Kidney capillary endothelial cell (primary cell): Measurements from ENCODE around the gene HNRNPUL2.
A peak's percentile ranks its signal among the peaks of the same experiment; 100 is the strongest.
"Not testable (repeated sequence)": the region's sequence is repeated elsewhere in the genome, so short reads cannot be mapped to it uniquely, and the experiment has no call there.

Source experiments
- DNase-seq: peaks from one replicate; pipeline ENCODE4 v3.0.0-alpha.2; 2018; ENCODE audit warnings: low spot score

HNRNPUL2 gene

DNA sequence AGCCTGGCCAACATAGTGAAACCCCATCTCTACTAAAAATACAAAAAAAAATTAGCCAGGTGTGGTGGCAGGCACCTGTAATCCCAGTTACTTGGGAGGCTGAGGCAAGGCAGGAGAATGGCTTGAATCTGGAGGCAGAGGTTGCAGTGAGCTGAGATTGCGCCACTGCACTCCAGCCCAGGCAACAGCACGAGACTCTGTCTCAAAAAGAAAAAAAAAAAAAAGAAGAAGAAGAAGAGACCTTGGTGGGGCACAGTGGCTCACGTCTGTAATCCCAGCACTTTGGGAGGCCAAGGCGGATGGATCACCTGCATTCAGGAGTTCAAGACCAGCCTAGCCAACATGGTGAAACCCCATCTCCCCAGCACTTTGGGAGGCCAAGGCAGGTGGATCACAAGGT is 23.3 kb downstream of the HNRNPUL2 start:
- not testable (repeated sequence) for DNase-seq

DNA sequence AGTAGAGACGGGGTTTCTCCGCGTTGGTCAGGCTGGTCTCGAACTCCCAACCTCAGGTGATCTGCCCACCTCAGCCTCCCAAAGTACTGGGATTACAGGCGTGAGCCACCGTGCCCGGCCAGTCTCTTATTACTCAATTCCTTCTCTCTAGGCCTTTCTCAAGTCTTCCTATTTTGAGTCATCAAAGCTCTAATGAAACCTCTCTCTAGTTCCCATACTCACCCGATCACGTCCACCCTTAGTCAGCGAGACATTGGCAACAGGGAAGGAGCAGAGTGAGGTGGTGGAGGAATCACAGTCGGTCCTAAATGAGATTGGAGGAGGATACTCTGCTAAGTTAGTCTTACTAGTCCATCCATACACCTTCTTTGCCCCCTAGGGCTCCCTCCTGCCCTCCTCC is 25.0 kb downstream of the HNRNPUL2 start:
- DNase-seq = no peak

DNA sequence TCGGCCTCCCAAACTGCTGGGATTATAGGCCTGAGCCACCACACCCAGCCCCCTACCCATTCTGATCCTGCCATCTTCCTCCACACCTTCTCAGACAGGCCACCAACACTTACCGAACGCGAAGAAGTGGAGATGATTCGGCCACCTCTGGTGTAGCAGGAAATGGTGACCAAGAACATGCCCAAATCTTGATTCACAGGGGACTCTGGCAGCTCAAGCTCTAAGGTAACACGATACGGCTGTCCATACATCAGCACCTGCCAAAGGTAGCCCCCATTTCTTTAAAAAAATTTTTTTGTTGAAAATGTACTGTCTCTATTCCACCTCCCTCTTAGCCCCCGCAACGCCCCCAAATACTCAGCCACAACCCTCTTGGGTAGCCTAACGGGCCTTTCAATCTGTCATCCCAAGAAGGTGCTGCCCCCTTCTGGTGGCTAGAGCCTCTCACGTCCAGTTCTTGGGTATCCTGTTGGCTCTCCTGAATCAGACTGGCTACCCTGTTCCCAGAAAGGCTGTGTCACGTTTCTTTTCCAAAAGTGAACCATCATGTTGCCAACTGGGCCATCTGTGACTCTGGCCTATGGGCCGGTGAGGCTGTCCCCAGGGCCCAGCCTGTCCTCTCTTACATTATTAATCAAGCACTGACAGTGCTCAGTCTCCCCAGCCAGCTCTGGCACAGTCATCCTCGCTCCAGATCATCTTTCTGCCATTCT is 32.6 kb downstream of the HNRNPUL2 start:
- peak; percentile 67 for DNase-seq

DNA sequence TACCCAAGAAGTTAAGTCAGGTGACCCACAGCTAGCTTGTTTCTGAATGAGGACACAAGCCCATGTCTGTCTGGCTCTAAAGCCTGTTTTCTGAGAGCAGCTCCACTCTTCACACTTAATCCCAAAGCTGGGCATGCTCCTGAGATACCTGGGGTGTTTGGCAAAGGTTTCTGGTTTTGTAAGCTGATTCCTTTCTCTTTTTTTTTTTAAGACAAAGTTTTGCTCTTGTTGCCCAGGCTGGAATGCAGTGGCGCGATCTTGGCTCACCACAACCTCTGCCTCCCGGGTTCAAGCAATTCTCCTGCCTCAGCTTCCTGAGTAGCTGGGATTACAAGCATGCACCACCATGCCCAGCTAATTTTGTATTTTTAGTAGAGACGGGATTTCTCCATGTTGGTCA is 33.6 kb downstream of the HNRNPUL2 start:
- DNase-seq = not testable (repeated sequence)

DNA sequence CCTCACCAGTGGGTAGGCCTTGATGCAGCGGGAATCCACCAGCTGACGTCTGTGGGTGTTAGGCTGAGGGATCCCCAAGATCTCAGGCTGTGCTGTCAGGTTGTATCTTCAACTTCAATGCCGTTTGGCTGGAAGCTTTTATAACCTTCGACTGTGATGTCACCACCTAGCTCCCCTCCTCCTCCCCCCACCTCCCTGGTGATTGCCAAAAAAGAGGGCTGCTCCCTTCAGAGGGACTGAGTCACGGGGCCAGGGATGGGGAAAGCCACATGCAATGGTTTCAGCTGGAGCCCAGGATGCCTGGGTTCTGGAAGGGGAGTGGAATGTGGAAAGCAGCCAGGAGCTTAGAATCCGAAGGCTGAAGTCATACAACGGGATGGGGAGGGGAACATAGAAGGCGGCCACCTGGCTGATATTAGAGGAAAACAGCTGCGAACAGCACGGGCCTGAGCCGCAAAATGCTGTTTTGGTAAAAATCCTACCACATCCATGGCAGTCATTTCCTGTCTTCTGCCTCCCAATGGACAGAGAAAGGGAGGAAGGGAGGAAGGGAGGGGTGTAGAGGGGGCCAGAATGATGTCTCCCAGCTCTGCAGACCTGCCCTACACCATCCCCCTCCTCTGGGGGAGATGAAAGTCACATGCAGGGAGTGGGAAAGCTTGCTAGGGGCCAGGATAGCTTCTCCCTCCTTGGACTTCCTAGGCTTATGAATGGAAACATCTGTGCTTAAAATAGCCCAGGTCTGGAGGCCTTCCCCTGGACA is 37.7 kb downstream of the HNRNPUL2 start, which contains the start of gene LRRN4CL:
TSS of gene LRRN4CL (minus strand) at position 110 of the 763 bp plus-strand sequence. CDS start 1,022 bp downstream, outside the sequence.
- DNase-seq = no peak

DNA sequence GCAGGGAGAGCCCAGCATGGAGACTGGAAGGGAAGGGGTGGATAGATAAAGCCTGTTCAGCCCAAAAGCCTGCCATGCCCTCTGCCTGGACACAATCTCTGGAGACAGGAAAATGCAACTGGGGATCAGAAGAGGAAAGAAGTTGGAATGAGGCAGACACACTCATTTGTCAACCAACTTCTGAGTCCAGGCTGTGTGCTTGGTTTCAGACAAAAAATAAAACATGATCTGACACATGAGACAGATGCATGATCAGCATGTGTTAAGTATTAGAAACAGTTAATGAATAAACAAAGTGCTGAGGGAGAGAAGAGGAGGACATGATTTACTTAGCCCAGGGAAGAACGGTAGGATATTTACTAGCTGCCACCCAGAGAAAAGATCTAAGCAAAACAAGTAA is 38.8 kb downstream of the HNRNPUL2 start:
- no peak for DNase-seq

DNA sequence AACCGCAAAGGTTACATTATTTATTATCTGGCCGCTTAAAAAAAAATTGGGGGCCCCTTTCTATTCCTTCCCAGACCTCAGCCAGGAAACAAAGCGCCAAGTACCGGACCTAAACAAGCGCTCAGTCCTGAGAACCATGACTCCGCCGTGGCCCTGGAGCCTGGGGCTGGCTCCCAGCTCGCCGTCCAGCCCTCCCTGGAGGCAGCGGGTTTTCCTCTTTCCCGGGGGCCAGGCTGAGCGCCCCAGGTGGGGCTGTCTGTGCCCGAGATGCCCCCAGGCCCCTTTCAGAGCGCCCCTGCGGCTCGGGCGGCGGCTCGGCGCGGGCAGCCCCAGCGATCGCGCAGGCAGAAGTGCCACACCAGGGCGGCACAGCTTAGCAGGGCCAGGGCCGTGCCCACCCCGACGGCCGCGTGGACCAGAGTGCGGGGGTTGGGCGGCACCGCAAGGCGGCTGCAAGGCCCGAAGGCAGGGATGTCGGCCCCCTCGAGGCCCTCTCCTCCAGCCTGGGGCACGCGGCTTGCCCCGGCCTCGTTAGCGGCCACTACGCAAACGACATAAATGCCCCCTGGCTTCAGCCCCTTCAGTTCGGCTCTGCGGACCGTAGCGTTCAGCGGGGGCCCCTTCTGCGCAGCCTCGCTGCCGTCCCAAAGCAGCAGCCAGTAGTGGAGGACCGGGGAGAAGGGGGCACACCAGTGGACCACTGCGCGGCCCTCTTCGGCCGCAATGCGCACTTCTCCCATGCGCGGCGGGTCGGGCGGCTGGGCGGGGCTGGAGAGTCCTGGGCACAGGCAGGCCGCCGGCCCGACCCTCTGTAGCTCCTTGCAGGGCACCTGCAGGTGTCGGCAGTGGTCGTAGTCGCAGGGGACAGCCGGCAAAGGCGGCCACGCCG is 39.5 kb downstream of the HNRNPUL2 start:
- DNase-seq = no peak

DNA sequence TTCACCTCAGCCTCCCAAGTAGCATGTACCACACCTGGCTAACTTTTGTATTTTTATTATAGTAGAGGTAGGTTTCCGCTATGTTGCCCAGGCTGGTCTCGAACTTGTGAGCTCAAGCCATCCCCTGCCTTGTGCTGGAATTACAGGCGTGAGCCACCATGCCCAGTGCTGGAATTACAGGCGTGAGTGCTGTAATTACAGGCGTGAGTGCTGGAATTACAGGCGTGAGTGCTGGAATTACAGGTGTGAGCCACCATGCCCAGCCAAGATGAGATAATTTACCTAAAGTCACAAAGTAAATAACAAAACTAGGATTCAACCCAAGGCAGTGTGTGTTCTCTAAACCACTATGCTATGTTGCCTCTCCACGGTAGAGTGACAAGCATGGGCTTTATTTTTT is 44.7 kb downstream of the HNRNPUL2 start:
- no peak for DNase-seq

DNA sequence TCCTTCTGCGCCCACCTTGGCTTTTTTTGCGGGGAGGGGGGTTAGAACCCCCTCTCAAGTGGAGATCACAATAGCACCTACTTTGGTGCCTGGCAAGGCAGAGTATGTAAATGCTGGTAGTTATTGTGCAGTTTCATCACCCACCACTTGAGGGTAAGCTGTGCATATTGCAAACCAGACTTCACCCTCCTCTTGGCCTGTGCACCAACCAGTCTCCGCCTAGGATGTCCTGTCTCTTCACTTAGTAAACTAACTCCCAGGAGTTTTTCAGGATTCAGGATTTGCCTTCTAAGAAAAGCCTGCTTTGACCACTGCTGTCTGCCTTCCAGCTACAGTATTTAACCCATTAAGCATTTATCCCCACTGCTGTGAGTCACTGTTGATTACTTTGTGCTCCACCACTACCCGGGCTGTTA is 46.4 kb downstream of the HNRNPUL2 start:
- DNase-seq = peak; percentile 54

DNA sequence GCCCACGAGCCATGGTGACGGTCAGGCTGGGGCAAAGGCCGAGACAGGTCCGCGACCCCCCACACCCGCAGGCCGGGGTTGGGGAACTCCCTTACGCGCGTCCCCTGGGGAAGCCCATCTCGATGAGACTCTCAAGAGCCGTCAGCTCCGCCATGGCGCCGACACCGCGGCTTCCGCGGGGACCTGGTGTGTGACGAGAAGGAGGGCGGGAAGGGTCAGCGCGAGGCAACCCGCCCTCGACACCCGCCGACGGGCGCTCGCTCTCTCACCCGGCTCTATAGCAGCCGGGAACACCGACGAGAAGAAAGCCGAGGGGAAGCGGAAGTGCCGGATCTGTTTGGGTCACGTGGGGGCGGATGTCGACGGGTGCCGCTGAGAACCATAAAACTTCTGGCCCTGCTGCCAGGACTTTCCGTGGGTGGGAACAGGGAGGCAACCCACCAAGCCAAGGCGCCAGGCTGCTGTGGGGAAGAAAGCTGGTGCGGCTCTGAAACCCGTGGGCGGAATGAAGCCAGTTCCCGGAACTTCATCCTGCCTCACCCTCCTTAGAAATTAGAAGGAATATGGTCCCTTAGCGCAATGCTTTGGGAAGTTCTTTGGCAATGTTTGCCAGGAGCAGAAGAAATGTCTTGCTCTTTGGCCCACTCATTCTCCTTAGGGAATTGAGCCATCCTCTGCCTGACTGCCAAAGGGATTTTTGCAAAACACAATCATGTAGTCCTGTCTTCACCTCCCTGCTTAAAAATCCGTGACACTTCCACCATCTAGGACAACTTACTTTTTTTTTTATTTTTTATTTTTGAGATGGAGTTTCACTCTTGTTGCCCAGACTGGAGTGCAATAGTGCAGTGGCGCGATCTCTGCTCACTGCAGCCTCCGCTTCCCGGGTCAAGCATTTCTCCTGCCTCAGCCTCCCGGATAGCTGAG is 48.2 kb downstream of the HNRNPUL2 start, which contains the start of gene UBXN1:
TSS of gene UBXN1 (minus strand) at position 304 of the 927 bp plus-strand sequence. CDS start at position 154, 150 bp downstream.
- DNase-seq = peak; percentile 86

DNA sequence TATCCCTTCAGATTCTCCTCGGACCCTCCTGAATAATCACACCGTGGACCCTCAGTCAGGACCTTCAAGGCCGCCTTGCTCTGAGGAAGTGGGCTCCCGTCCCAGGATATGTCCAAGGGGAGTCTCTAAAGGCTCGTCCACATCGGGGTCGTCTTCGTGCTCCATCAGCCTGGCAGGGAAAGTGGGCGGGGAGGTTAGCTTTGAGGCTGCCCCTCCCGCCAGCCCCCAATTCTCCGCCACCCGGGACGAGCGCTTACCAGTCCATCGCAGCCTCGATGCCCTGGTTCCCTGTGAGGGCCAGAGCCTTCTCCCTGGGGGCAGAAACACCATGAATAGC is 48.9 kb downstream of the HNRNPUL2 start:
- DNase-seq = no peak

DNA sequence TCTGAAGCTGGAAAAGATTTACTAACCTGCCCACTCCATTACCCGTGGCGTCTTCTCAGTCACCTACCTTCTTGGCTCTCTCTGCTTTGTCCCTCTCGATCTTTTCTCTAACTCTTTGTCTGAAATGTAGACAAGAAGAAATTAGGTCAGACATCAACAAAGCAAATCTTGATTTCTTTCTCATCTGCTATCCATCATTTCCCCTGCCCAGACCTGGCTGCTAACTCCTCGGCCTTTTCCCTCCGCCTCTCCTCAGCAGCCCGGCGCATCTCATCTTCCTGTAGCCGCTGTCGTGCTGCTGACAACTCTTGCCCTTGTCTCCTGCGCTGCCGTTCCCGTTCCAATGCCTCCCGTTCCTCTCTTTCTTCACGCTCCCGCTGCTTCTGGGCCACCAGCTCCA is 49.5 kb downstream of the HNRNPUL2 start:
- no peak for DNase-seq

DNA sequence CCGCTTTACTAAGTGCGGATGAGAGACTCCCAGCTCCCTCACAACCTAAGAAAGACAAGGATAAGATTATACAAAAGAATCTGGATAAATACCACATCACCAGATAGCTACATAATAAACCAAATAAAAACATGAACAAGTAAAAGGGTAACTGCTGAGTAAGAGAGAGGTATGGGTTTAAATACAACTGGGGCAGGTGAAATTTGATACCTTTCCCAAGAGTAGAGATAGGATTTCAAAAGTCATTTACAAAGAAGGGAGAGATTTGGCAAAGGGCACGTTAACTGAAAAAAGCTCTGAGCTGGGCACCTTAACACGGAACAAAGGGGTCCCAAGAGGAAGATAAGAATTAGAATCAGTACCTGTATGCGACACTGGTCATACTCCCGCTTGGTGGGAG is 50.1 kb downstream of the HNRNPUL2 start:
- DNase-seq = no peak

DNA sequence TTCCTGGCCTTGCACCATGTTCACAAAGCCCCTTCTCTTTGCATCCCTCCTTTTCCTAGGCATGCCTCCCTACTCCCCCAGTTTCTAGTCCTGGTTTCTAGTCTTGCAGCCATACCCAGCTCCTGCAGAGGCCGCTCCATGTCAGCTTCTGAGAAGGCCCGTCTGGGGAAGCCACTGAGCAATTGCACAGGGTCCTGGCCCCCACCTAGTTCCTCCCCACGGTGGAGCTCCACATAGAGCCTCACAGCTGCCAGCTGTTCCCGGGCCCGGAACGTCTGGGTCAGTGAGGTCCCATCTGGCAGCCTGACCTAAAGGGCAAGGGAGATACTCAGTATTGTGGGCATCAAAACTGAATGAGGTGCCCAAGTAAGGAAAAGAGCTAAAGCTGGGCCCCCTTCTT is 50.6 kb downstream of the HNRNPUL2 start:
- no peak for DNase-seq

DNA sequence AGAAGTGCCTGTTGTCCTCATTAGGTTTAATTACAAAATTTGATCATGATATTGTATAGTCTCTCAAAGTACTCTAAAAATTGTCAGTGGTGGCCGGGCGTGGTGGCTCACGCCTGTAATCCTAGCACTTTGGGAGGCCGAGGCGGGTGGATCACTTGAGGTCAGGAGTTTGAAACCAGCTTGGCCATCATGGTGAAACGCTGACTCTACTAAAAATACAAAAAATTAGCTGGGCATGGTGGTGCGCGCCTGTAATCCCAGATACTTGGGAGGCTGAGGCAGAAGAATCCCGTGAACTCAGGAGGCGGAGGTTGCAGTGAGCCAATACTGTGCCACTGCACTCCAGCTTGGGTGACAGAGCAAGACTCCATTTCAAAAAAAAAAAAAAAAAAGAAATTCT is 51.8 kb downstream of the HNRNPUL2 start:
- not testable (repeated sequence) for DNase-seq

DNA sequence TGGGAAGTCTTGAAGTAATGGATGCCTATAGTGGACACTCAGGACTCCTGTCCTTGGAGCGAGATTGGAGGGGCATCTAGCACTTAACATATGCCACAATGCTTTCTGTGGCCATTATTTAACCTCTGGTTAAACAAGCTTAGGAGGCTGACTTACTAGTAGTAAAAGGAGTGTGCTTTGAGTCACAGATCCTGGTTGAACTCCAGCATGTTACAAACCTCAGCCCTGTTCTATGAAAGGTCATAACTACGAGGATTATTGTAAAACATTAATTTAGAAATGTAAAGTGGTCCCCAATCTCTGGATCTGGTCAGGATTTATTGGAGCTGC is 54.1 kb downstream of the HNRNPUL2 start:
- DNase-seq = no peak

DNA sequence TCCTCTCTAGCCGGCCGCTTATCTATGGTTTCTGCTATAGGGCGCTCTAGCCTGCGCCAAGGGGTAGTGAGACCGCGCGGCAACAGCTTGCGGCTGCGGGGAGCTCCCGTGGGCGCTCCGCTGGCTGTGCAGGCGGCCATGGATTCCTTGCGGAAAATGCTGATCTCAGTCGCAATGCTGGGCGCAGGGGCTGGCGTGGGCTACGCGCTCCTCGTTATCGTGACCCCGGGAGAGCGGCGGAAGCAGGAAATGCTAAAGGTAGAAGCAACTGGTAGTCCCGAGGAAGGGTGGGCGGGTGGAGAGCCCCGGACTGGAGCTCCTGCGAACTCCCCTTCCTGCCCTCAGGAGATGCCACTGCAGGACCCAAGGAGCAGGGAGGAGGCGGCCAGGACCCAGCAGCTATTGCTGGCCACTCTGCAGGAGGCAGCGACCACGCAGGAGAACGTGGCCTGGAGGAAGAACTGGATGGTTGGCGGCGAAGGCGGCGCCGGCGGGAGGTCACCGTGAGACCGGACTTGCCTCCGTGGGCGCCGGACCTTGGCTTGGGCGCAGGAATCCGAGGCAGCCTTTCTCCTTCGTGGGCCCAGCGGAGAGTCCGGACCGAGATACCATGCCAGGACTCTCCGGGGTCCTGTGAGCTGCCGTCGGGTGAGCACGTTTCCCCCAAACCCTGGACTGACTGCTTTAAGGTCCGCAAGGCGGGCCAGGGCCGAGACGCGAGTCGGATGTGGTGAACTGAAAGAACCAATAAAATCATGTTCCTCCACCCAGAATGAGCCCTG is 55.5 kb downstream of the HNRNPUL2 start, which contains the start of the genes LBHD1 and UQCC3:
TSS of gene LBHD1 (minus strand) at position 660 of the 782 bp plus-strand sequence. CDS start 2,236 bp downstream, outside the sequence.
TSS of gene UQCC3 (plus strand) at position 66 of the 782 bp plus-strand sequence. CDS start at position 139, 73 bp downstream.
- DNase-seq = peak; percentile 71

DNA sequence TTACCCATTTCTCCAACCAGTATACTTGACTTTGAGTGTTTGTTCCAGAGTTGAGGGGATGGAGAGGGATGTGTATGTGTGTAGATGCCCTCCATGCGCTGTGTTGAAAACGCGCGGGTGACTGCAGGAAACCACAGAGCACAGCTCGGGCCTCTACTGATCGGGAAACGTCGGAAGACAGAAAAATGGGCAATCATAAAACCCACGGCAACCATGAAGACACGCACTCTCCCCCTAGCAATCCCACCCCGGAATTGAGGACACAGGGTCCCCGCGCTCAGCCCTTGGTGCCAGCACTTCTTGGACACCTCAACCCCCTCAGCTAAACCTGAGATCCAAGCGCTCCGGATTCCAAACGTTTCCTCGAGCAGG is 56.0 kb downstream of the HNRNPUL2 start:
- no peak for DNase-seq

DNA sequence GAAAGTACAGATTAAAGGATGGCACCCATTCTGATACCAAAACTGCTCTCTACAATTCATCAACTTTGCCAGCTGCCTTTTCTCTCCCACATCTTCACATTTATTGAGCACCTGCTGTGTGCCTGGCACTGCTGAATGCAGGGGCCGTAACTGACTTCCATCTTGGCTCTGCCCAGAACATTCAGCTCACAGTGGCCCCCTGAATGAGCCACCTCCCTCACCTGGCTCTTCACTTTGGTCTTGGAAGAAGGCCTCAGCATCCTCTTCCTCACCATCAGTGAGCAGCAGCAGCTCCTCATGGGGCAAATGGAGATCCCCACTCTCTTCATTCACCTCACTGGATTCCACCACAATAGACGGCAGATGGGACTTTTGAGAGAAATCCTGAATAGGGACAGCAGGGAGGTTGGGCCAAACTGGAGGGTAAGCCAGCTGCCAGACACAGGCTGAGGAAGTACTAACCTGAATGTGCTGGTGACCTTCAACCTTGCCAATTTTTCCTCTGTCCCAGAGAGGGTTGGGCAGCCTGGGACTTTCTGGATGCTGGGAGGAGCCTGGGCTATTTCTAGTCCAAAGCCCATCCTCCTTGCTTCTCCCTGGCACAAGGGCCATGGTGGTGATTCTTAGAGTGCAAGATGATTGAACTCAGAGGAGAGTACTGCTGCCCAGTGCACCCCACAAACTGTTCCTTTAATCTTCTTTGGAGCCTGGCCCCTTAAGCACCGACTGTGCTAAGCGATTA is 57.7 kb downstream of the HNRNPUL2 start:
- DNase-seq = no peak

DNA sequence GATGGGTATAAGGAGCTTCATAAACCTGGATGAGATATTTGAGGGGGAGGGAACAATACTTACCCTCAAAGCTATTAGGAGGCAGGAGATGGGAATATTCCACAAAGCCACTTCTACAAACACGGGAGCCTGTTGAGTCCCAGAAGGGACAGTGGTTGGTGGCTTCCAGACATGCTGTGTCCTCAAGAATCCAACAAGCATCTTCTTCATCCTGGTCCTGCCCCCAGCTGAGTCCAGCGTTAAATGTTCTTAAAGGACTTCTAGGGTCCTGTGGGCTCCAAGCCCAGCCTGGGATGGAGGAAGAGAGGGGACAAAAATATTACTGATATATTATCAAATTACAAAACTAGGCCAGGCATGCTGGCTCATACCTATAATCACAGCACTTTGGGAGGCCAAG is 59.8 kb downstream of the HNRNPUL2 start:
- no peak for DNase-seq
